HEK293 (cell line): Measurements from ENCODE around the gene RRP1B.

ENCODE experiments used
- GLI2 ChIP-seq: fragments of 450-650 bp; formaldehyde crosslinking; IDR thresholded peaks from 2 replicates; pipeline ENCODE4; 2017; ENCODE audit warnings: missing biosample characterization, missing genetic modification characterization, low read depth, borderline replicate concordance
- KLF10 ChIP-seq: fragments of 450-650 bp; IDR thresholded peaks from 2 replicates; pipeline ENCODE4 v1.5.1; 2018; ENCODE audit warnings: missing biosample characterization, mild to moderate bottlenecking, missing genetic modification characterization
- PRDM4 ChIP-seq: fragments of 450-650 bp; formaldehyde crosslinking; IDR thresholded peaks from 2 replicates; pipeline ENCODE4 v1.5.1; 2017; ENCODE audit warnings: missing biosample characterization, missing genetic modification characterization
- SP2 ChIP-seq: fragments of 450-650 bp; formaldehyde crosslinking; IDR thresholded peaks from 2 replicates; pipeline ENCODE4 v1.5.1; 2016; ENCODE audit warnings: missing biosample characterization, missing genetic modification characterization
- SP3 ChIP-seq: fragments of 450-650 bp; formaldehyde crosslinking; IDR thresholded peaks from 2 replicates; pipeline ENCODE4 v1.5.1; 2016; ENCODE audit warnings: missing biosample characterization, missing genetic modification characterization
- YY2 ChIP-seq: fragments of 450-650 bp; formaldehyde crosslinking; IDR thresholded peaks from 2 replicates; pipeline ENCODE4 v1.5.1; 2016; ENCODE audit warnings: missing biosample characterization, missing genetic modification characterization
- ZBTB11 ChIP-seq: fragments of 450-650 bp; formaldehyde crosslinking; conservative IDR thresholded peaks from 2 replicates; pipeline ENCODE4 v1.5.1; 2016; ENCODE audit warnings: low read depth, missing biosample characterization, missing genetic modification characterization
- ZBTB20 ChIP-seq: fragments of 450-650 bp; formaldehyde crosslinking; IDR thresholded peaks from 2 replicates; pipeline ENCODE4 v1.5.1; 2016; ENCODE audit warnings: missing biosample characterization, missing genetic modification characterization
- ZBTB7A ChIP-seq: fragments of 450-650 bp; formaldehyde crosslinking; IDR thresholded peaks from 2 replicates; pipeline ENCODE4 v1.5.1; 2016; ENCODE audit warnings: low read depth, missing biosample characterization, missing genetic modification characterization
- ZNF10 ChIP-seq: fragments of 450-650 bp; formaldehyde crosslinking; IDR thresholded peaks from 2 replicates; pipeline ENCODE4 v1.5.1; 2017; ENCODE audit warnings: missing biosample characterization, missing genetic modification characterization
- ZNF121 ChIP-seq: fragments of 450-650 bp; formaldehyde crosslinking; IDR thresholded peaks from 2 replicates; pipeline ENCODE4 v1.5.1; 2016; ENCODE audit warnings: missing biosample characterization, missing genetic modification characterization
- ZNF18 ChIP-seq: fragments of 450-650 bp; formaldehyde crosslinking; IDR thresholded peaks from 2 replicates; pipeline ENCODE4 v1.5.1; 2016; ENCODE audit warnings: missing biosample characterization, missing genetic modification characterization
- ZNF2 ChIP-seq: fragments of 450-650 bp; formaldehyde crosslinking; IDR thresholded peaks from 2 replicates; pipeline ENCODE4 v1.5.1; 2016; ENCODE audit warnings: missing biosample characterization, missing genetic modification characterization
- ZNF239 ChIP-seq: fragments of 450-650 bp; formaldehyde crosslinking; IDR thresholded peaks from 2 replicates; pipeline ENCODE4 v1.5.1; 2016; ENCODE audit warnings: missing biosample characterization, missing genetic modification characterization
- ZNF366 ChIP-seq: fragments of 450-650 bp; formaldehyde crosslinking; conservative IDR thresholded peaks from 2 replicates; pipeline ENCODE4 v1.5.1; 2016; ENCODE audit warnings: missing biosample characterization, missing genetic modification characterization
- ZNF426 ChIP-seq: fragments of 450-650 bp; formaldehyde crosslinking; IDR thresholded peaks from 2 replicates; pipeline ENCODE4 v1.5.1; 2017; ENCODE audit warnings: missing biosample characterization, missing genetic modification characterization, mild to moderate bottlenecking, inconsistent platforms, moderate library complexity
- ZNF501 ChIP-seq: fragments of 450-650 bp; formaldehyde crosslinking; IDR thresholded peaks from 2 replicates; pipeline ENCODE4 v1.5.1; 2016; ENCODE audit warnings: missing biosample characterization, missing genetic modification characterization
- ZNF521 ChIP-seq: fragments of 450-650 bp; formaldehyde crosslinking; IDR thresholded peaks from 2 replicates; pipeline ENCODE4 v1.5.1; 2017; ENCODE audit warnings: missing biosample characterization, mild to moderate bottlenecking, missing genetic modification characterization
- ZNF561 ChIP-seq: fragments of 450-650 bp; IDR thresholded peaks from 2 replicates; pipeline ENCODE4 v1.5.1; 2018; ENCODE audit warnings: missing biosample characterization, missing genetic modification characterization, borderline replicate concordance
- ZNF660 ChIP-seq: fragments of 450-650 bp; IDR thresholded peaks from 2 replicates; pipeline ENCODE4 v1.5.1; 2018; ENCODE audit warnings: missing biosample characterization, mild to moderate bottlenecking, missing genetic modification characterization
- ZNF677 ChIP-seq: fragments of 450-650 bp; IDR thresholded peaks from 2 replicates; pipeline ENCODE4 v1.5.0; 2018; ENCODE audit warnings: missing biosample characterization, mild to moderate bottlenecking, missing genetic modification characterization, moderate library complexity
- ZNF776 ChIP-seq: fragments of 450-650 bp; formaldehyde crosslinking; IDR thresholded peaks from 2 replicates; pipeline ENCODE4 v1.5.0; 2017; ENCODE audit warnings: missing biosample characterization, missing genetic modification characterization, borderline replicate concordance
- TF ChIP-seq, protein P1 (sequence below): fragments of 450-650 bp; formaldehyde crosslinking; IDR thresholded peaks from 2 replicates; pipeline ENCODE4 v1.5.1; 2016; ENCODE audit warnings: missing biosample characterization, missing genetic modification characterization

The RRP1B gene

DNA sequence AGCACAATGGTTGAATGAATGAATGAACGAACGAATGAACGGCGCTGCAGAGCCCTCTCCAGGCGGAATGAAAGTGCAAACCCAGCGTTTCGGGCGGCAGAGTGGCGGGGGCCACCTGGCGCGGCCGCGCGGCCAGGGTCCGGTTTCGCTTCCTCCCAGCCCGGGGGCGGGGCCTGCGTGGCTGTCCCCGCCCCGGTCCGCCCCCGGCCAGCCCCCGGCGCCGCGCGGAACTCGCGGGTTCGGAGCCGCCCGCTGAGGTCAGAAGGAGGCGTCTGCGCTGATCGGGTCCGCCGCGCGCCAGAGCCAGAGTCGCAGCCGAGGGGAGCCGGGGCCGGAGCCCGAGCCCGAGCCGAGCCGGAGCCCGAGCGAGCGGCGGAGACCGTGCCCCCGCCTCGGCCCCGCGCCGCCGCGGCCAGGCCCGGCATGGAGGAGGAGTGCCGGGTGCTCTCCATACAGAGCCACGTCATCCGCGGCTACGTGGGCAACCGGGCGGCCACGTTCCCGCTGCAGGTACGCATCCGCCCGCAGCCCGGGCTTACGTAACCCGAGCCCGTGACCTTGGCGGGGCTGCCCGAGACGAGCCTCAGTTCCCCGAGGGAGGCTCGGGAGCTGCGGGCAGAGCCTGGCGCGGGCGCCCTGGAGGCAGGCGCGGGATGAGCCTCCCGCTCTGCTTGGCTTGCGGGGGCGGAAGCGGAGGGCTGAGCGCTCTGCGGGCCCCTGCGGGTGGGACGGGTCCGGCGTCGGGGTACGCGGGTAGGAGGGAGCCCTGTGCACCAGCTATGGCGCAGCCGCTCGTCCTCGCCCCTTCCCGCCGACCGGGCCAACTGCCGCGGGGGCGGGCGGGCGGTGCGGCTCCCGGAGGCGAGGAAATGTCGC lies 59.8 kb downstream of the RRP1B start, which contains the start of gene PDXK (continued):
- TF ChIP-seq SP2 (tag by site-specific recombination) (peak; percentile 69), ZNF366 (tag by site-specific recombination) (no peak), ZNF121 (tag by site-specific recombination) (no peak), ZNF660 (tag by site-specific recombination) (no peak), ZNF561 (tag by site-specific recombination) (0 out of 2 replicates have a peak, but pooled peaks have one; percentile 41), ZBTB7A (tag by site-specific recombination) (peak; percentile 22; the same call in 1 of the 2 replicates), YY2 (tag by site-specific recombination) (0 out of 2 replicates have a peak, but pooled peaks have one; percentile 55), ZNF521 (tag by site-specific recombination) (no peak), ZNF18 (no peak), ZNF10 (tag by site-specific recombination) (no peak; the same call in 1 of the 2 replicates), ZNF501 (tag by site-specific recombination) (no peak), ZNF239 (no peak), GLI2 (tag by site-specific recombination) (no peak), ZNF2 (tag by site-specific recombination) (no peak), SP3 (tag by site-specific recombination) (no peak; the same call in none of the 2 replicates), PRDM4 (tag by site-specific recombination) (no peak), ZBTB20 (peak; percentile 78; the same call in 1 of the 2 replicates), ZNF677 (peak; percentile 29; the same call in 1 of the 2 replicates), KLF10 (tag by site-specific recombination) (peak; percentile 86), ZNF776 (tag by site-specific recombination) (no peak), ZNF426 (tag by site-specific recombination) (no peak), ZBTB11 (tag by site-specific recombination) (peak; percentile 36; the same call in 1 of the 2 replicates)
- TF ChIP-seq, protein P1, sequence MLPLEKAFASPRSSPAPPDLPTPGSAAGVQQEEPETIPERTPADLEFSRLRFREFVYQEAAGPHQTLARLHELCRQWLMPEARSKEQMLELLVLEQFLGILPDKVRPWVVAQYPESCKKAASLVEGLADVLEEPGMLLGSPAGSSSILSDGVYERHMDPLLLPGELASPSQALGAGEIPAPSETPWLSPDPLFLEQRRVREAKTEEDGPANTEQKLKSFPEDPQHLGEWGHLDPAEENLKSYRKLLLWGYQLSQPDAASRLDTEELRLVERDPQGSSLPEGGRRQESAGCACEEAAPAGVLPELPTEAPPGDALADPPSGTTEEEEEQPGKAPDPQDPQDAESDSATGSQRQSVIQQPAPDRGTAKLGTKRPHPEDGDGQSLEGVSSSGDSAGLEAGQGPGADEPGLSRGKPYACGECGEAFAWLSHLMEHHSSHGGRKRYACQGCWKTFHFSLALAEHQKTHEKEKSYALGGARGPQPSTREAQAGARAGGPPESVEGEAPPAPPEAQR (tag by site-specific recombination) = no peak
